GM12891 (cell line): ENCODE results near the gene UBXN11.

ENCODE experiments used
- POLR2A ChIP-seq: IDR thresholded peaks from 2 replicates; pipeline ENCODE4 v1.6.1; 2011; ENCODE audit warnings: low read depth, low read length, control low read depth
- SPI1 ChIP-seq: IDR thresholded peaks from 2 replicates; pipeline ENCODE4 v1.6.1; 2011; ENCODE audit warnings: low read depth, low read length, control low read depth
- TAF1 ChIP-seq: IDR thresholded peaks from 2 replicates; pipeline ENCODE4 v1.6.1; 2011; ENCODE audit warnings: low read depth, low read length, control low read depth

- TF ChIP-seq TAF1 (no peak), POLR2A (no peak), SPI1 (no peak)
Observed at GRCh38 chr1:26300578-26301275, 5.7 kb downstream of the UBXN11 start.
